GM12878 (cell line): ENCODE results near the gene PTK7. TPM values are rescaled to one million over a fixed set of nuclear protein-coding genes. Genes with fewer than 3 reads are reported as not detected.

ENCODE experiments used
- BMI1 ChIP-seq: fragments of 450-650 bp; IDR thresholded peaks from 2 replicates; pipeline ENCODE4 v1.6.1; 2016; ENCODE audit warnings: mild to moderate bottlenecking, moderate library complexity, borderline replicate concordance
- CBFB ChIP-seq: IDR thresholded peaks from 2 replicates; pipeline ENCODE4 v1.6.1; 2016; ENCODE audit warnings: antibody characterized with exemption, low read depth
- CREM ChIP-seq: IDR thresholded peaks from 2 replicates; pipeline ENCODE4 v1.6.1; 2014; ENCODE audit warnings: antibody characterized with exemption, low read depth
- EED ChIP-seq: sonication (generic); IDR thresholded peaks from 2 replicates; pipeline ENCODE4 v1.6.1; 2016; ENCODE audit warnings: antibody characterized with exemption, low read depth
- EZH2 ChIP-seq: IDR thresholded peaks from 2 replicates; pipeline ENCODE4 v1.6.1; 2012; ENCODE audit warnings: low read depth, mild to moderate bottlenecking, control low read depth, inconsistent platforms, low read length, borderline replicate concordance; ENCODE audit not compliant: control insufficient read depth
- FOXK2 ChIP-seq: fragments of 450-650 bp; IDR thresholded peaks from 2 replicates; pipeline ENCODE4 v1.6.1; 2017; ENCODE audit warnings: mild to moderate bottlenecking, moderate library complexity
- HCFC1 ChIP-seq: fragments of 150-350 bp; IDR thresholded peaks from 2 replicates; pipeline ENCODE4 v1.6.1; 2014; ENCODE audit warnings: low read length
- IKZF2 ChIP-seq, 2 experiments: fragments of 450-650 bp; IDR thresholded peaks; 2 replicates each; pipeline ENCODE4 v1.6.1; 2017; ENCODE audit warnings: mild to moderate bottlenecking in 2 of 2, moderate library complexity in 2 of 2
- MEF2B ChIP-seq: fragments of 450-650 bp; IDR thresholded peaks from 2 replicates; pipeline ENCODE4 v1.6.1; 2018; ENCODE audit warnings: mild to moderate bottlenecking, moderate library complexity; ENCODE audit not compliant: partially characterized antibody, poor library complexity, severe bottlenecking
- MYC ChIP-seq: IDR thresholded peaks from 2 replicates; pipeline ENCODE4 v1.6.1; 2011; ENCODE audit warnings: mild to moderate bottlenecking, low read length, moderate library complexity, inconsistent platforms; ENCODE audit not compliant: insufficient read depth, insufficient replicate concordance, insufficient read length, severe bottlenecking
- RB1 ChIP-seq: fragments of 450-650 bp; formaldehyde crosslinking; IDR thresholded peaks from 2 replicates; pipeline ENCODE4 v1.6.1; 2017; ENCODE audit warnings: mild to moderate bottlenecking, borderline replicate concordance
- RFX5 ChIP-seq: IDR thresholded peaks from 2 replicates; pipeline ENCODE4 v1.6.1; 2011; ENCODE audit warnings: low read depth, low read length, improper control_type of control experiment
- SMAD1 ChIP-seq: fragments of 450-650 bp; IDR thresholded peaks from 2 replicates; pipeline ENCODE4 v1.6.1; 2018; ENCODE audit warnings: mild to moderate bottlenecking, low read depth; ENCODE audit not compliant: partially characterized antibody
- SMC3 ChIP-seq: IDR thresholded peaks from 2 replicates; pipeline ENCODE4 v1.6.1; 2011; ENCODE audit warnings: low read length, improper control_type of control experiment, borderline replicate concordance
- STAT1 ChIP-seq: fragments of 450-650 bp; conservative IDR thresholded peaks from 2 replicates; pipeline ENCODE4 v1.6.1; 2014; ENCODE audit warnings: antibody characterized with exemption, mild to moderate bottlenecking
- TAF1 ChIP-seq: IDR thresholded peaks from 2 replicates; pipeline ENCODE4 v1.6.1; 2011; ENCODE audit warnings: mild to moderate bottlenecking, low read depth, low read length, borderline replicate concordance
- TCF12 ChIP-seq: IDR thresholded peaks from 2 replicates; pipeline ENCODE4 v1.6.1; 2011; ENCODE audit warnings: low read depth, mild to moderate bottlenecking, low read length
- TCF3 ChIP-seq: IDR thresholded peaks from 2 replicates; pipeline ENCODE4 v1.6.1; 2012; ENCODE audit warnings: low read depth, mild to moderate bottlenecking, low read length, borderline replicate concordance; ENCODE audit not compliant: insufficient read depth
- ZNF24 ChIP-seq: fragments of 450-650 bp; IDR thresholded peaks from 2 replicates; pipeline ENCODE4 v1.6.1; 2017; ENCODE audit warnings: antibody characterized with exemption, mild to moderate bottlenecking
- ZNF384 ChIP-seq: IDR thresholded peaks from 2 replicates; pipeline ENCODE4 v1.6.1; 2012; ENCODE audit warnings: low read depth, mild to moderate bottlenecking, low read length, improper control_type of control experiment, borderline replicate concordance
- polyA plus RNA-seq, 11 experiments: library from polyadenylated mRNA; depleted of rRNA in 4 of 11; unstranded in 6 of 11; stranded (reverse) in 5 of 11; fragments of >200 nt; fragmentation: Nextera tagmentation in 4 of 11; fragmentation: Illumina TruSeq in 1 of 11; extraction: Ambion mirVana in 4 of 11; extraction: Trizol in 1 of 11; gene quantifications; 1 replicate in 1 of 11; 2 replicates in 10 of 11; pipeline versions ENCODE4 v1.2.1 to v1.2.3, GENCODE V29; 2011 to 2016; ENCODE audit warnings: inconsistent platforms in 2 of 11, missing spikeins in 2 of 11, low read depth in 1 of 11
- total RNA-seq, 4 experiments: library from RNA; depleted of rRNA in 3 of 4; stranded (reverse); fragments of >200 nt in 3 of 4; fragmentation: Illumina TruSeq in 1 of 4; extraction: Trizol in 1 of 4; gene quantifications; 2 replicates each; pipeline versions ENCODE4 v1.2.1 to v1.2.3, GENCODE V29; 2013 to 2021
- TF ChIP-seq, protein P1 (sequence below): fragments of 150-350 bp; IDR thresholded peaks from 2 replicates; pipeline ENCODE4 v1.6.1; 2016; ENCODE audit warnings: low read depth, low read length
- TF ChIP-seq, protein P2 (sequence below): IDR thresholded peaks from 2 replicates; pipeline ENCODE4 v1.6.1; 2012; ENCODE audit warnings: low read depth, low read length, improper control_type of control experiment
- TF ChIP-seq, protein P3 (sequence below): fragments of 450-650 bp; IDR thresholded peaks from 2 replicates; pipeline ENCODE4 v1.6.1; 2017; ENCODE audit warnings: mild to moderate bottlenecking, moderate library complexity

The PTK7 gene
- total and polyA plus RNA-seq, 10 of the 15 experiments (the other 5 are each of a cell fraction or from before 2014, with no cell fraction given): 0.18 to 14.4 (median 3.3) TPM; not detected in 1

DNA sequence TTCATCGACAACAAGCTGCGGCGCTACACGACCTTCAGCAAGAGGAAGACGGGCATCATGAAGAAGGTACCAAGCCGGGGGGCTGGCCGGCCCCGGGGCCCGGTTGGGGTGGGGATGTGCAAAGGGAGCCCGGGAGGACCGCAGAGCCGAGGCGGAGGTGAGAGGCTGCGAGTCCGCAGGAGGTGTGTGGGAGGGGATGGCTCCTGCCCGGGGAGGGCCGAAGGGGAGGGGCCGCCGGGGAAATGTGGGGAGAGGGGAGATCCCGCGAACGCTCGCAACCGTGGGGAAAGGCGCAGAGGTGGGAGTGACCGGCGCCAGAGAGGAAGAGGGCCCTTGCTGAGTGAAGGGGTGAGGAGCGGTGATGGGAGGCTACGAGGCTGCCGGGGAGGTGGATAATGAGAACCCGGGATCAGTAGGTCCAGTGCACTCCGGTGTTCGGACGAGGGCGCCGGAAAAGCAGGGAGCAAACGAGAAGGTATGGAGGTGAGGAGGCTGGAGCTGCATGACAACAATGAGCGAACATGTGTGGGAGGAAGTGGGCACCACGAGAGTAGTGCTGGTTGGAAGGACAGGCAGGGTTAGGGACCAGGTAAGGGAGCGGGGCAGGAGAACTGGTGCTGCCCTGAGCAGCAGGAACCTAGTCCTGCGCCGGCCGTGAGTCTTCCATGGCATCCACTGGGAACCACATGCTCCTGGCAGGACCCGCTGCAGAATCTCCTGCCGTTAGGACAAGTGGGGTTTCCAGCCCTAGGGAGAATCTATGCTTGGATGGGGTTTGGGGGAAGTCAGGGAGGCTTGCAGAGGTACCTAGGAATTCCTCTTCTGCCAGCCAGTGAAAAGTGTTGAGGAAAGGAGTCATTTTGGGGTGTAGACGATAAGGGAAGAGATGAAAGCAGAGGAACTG, 96.2 kb downstream of the PTK7 start (continued):
- TF ChIP-seq, protein P1, sequence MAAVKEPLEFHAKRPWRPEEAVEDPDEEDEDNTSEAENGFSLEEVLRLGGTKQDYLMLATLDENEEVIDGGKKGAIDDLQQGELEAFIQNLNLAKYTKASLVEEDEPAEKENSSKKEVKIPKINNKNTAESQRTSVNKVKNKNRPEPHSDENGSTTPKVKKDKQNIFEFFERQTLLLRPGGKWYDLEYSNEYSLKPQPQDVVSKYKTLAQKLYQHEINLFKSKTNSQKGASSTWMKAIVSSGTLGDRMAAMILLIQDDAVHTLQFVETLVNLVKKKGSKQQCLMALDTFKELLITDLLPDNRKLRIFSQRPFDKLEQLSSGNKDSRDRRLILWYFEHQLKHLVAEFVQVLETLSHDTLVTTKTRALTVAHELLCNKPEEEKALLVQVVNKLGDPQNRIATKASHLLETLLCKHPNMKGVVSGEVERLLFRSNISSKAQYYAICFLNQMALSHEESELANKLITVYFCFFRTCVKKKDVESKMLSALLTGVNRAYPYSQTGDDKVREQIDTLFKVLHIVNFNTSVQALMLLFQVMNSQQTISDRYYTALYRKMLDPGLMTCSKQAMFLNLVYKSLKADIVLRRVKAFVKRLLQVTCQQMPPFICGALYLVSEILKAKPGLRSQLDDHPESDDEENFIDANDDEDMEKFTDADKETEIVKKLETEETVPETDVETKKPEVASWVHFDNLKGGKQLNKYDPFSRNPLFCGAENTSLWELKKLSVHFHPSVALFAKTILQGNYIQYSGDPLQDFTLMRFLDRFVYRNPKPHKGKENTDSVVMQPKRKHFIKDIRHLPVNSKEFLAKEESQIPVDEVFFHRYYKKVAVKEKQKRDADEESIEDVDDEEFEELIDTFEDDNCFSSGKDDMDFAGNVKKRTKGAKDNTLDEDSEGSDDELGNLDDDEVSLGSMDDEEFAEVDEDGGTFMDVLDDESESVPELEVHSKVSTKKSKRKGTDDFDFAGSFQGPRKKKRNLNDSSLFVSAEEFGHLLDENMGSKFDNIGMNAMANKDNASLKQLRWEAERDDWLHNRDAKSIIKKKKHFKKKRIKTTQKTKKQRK: no peak
- TF ChIP-seq TAF1: no peak
- no peak for TF ChIP-seq CREM
- TF ChIP-seq ZNF384: no peak
- no peak for TF ChIP-seq CBFB
- no peak for TF ChIP-seq EED
- no peak for TF ChIP-seq SMC3
- TF ChIP-seq, protein P2, sequence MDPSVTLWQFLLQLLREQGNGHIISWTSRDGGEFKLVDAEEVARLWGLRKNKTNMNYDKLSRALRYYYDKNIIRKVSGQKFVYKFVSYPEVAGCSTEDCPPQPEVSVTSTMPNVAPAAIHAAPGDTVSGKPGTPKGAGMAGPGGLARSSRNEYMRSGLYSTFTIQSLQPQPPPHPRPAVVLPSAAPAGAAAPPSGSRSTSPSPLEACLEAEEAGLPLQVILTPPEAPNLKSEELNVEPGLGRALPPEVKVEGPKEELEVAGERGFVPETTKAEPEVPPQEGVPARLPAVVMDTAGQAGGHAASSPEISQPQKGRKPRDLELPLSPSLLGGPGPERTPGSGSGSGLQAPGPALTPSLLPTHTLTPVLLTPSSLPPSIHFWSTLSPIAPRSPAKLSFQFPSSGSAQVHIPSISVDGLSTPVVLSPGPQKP: no peak
- TF ChIP-seq MEF2B: no peak
- no peak for TF ChIP-seq MYC
- TF ChIP-seq TCF3: no peak
- TF ChIP-seq BMI1: no peak
- TF ChIP-seq RFX5: no peak
- no peak for TF ChIP-seq RB1
- no peak; a peak in 1 of 4 replicates for TF ChIP-seq IKZF2 (IDR thresholded peaks at IDR 0.05)
- no peak for TF ChIP-seq ZNF24
- TF ChIP-seq, protein P3, sequence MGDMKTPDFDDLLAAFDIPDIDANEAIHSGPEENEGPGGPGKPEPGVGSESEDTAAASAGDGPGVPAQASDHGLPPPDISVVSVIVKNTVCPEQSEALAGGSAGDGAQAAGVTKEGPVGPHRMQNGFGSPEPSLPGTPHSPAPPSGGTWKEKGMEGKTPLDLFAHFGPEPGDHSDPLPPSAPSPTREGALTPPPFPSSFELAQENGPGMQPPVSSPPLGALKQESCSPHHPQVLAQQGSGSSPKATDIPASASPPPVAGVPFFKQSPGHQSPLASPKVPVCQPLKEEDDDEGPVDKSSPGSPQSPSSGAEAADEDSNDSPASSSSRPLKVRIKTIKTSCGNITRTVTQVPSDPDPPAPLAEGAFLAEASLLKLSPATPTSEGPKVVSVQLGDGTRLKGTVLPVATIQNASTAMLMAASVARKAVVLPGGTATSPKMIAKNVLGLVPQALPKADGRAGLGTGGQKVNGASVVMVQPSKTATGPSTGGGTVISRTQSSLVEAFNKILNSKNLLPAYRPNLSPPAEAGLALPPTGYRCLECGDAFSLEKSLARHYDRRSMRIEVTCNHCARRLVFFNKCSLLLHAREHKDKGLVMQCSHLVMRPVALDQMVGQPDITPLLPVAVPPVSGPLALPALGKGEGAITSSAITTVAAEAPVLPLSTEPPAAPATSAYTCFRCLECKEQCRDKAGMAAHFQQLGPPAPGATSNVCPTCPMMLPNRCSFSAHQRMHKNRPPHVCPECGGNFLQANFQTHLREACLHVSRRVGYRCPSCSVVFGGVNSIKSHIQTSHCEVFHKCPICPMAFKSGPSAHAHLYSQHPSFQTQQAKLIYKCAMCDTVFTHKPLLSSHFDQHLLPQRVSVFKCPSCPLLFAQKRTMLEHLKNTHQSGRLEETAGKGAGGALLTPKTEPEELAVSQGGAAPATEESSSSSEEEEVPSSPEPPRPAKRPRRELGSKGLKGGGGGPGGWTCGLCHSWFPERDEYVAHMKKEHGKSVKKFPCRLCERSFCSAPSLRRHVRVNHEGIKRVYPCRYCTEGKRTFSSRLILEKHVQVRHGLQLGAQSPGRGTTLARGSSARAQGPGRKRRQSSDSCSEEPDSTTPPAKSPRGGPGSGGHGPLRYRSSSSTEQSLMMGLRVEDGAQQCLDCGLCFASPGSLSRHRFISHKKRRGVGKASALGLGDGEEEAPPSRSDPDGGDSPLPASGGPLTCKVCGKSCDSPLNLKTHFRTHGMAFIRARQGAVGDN: no peak
- no peak for TF ChIP-seq EZH2
- no peak for TF ChIP-seq TCF12
- TF ChIP-seq SMAD1: no peak
- no peak for TF ChIP-seq HCFC1
- TF ChIP-seq FOXK2: no peak
- no peak for TF ChIP-seq STAT1
